ENCODE data around the gene CACUL1.
A peak's percentile ranks its signal among the peaks of the same experiment; 100 is the strongest.
"Not testable (repeated sequence)": the region's sequence is repeated elsewhere in the genome, so short reads cannot be mapped to it uniquely, and the experiment has no call there.

The CACUL1 gene

GRCh38 chr10:118752409-118752808 is 2.4 kb downstream of the CACUL1 start:
- H3K36me3 ChIP-seq (ENCODE audit: insufficient read depth, low read length): no peaks in the 10 kb centered on the region
- H3K79me2 ChIP-seq (ENCODE audit: control insufficient read depth, insufficient read depth, low read length, unreplicated experiment): peaks cover 64% of the 10 kb centered on the region
- H3K27ac ChIP-seq (ENCODE audit: low read depth, low read length): no peak overlapping the region
- no peaks in the 10 kb centered on the region for H3K27me3 ChIP-seq (ENCODE audit: insufficient read depth, low read length)
- no peak overlapping the region for H2AFZ ChIP-seq (ENCODE audit: low read length, unreplicated experiment)
- H3K4me3 ChIP-seq (ENCODE audit: low read depth, low read length): peak overlapping the region; percentile 76
- H3K4me1 ChIP-seq (ENCODE audit: control insufficient read depth, insufficient read depth, low read length, unreplicated experiment): peaks cover 14% of the 10 kb centered on the region

GRCh38 chr10:118751265-118751664 is 3.5 kb downstream of the CACUL1 start:
- Histone ChIP-seq H2AFZ (ENCODE audit: low read length, unreplicated experiment) (no peak overlapping the region), H3K4me3 (ENCODE audit: low read depth, low read length) (no peak overlapping the region), H3K27ac (ENCODE audit: low read depth, low read length) (no peak overlapping the region), H3K36me3 (ENCODE audit: insufficient read depth, low read length) (no peaks in the 10 kb centered on the region), H3K4me1 (ENCODE audit: control insufficient read depth, insufficient read depth, low read length, unreplicated experiment) (peaks cover 15% of the 10 kb centered on the region), H3K27me3 (ENCODE audit: insufficient read depth, low read length) (no peaks in the 10 kb centered on the region), H3K79me2 (ENCODE audit: control insufficient read depth, insufficient read depth, low read length, unreplicated experiment) (peaks cover 75% of the 10 kb centered on the region)

- H3K27ac ChIP-seq (ENCODE audit: low read depth, low read length): no peak overlapping the region
- peaks cover 93% of the 10 kb centered on the region for H3K79me2 ChIP-seq (ENCODE audit: control insufficient read depth, insufficient read depth, low read length, unreplicated experiment)
- peaks cover 40% of the 10 kb centered on the region for H3K4me1 ChIP-seq (ENCODE audit: control insufficient read depth, insufficient read depth, low read length, unreplicated experiment)
- H3K4me3 ChIP-seq (ENCODE audit: low read depth, low read length): no peak overlapping the region
- no peak overlapping the region for H2AFZ ChIP-seq (ENCODE audit: low read length, unreplicated experiment)
- H3K36me3 ChIP-seq (ENCODE audit: insufficient read depth, low read length): no peaks in the 10 kb centered on the region
- no peaks in the 10 kb centered on the region for H3K27me3 ChIP-seq (ENCODE audit: insufficient read depth, low read length)
These were observed 6.7 kb downstream of the CACUL1 start for GRCh38 chr10:118748041-118748440.

- Histone ChIP-seq H3K27me3 (ENCODE audit: insufficient read depth, low read length) (no peaks in the 10 kb centered on the region), H3K36me3 (ENCODE audit: insufficient read depth, low read length) (no peaks in the 10 kb centered on the region), H3K79me2 (ENCODE audit: control insufficient read depth, insufficient read depth, low read length, unreplicated experiment) (peaks cover 93% of the 10 kb centered on the region), H3K27ac (ENCODE audit: low read depth, low read length) (no peak overlapping the region), H3K4me3 (ENCODE audit: low read depth, low read length) (no peak overlapping the region), H2AFZ (ENCODE audit: low read length, unreplicated experiment) (no peak overlapping the region), H3K4me1 (ENCODE audit: control insufficient read depth, insufficient read depth, low read length, unreplicated experiment) (peaks cover 44% of the 10 kb centered on the region)
These were observed 8.5 kb downstream of the CACUL1 start for GRCh38 chr10:118746246-118746645.

- H3K27me3 ChIP-seq (ENCODE audit: insufficient read depth, low read length): no peaks in the 10 kb centered on the region
- H3K4me3 ChIP-seq (ENCODE audit: low read depth, low read length): no peak overlapping the region
- H3K79me2 ChIP-seq (ENCODE audit: control insufficient read depth, insufficient read depth, low read length, unreplicated experiment): peaks cover 93% of the 10 kb centered on the region
- no peak overlapping the region for H2AFZ ChIP-seq (ENCODE audit: low read length, unreplicated experiment)
- no peaks in the 10 kb centered on the region for H3K36me3 ChIP-seq (ENCODE audit: insufficient read depth, low read length)
- H3K27ac ChIP-seq (ENCODE audit: low read depth, low read length): peak overlapping the region; percentile 16
- peaks cover 44% of the 10 kb centered on the region for H3K4me1 ChIP-seq (ENCODE audit: control insufficient read depth, insufficient read depth, low read length, unreplicated experiment)
These were observed 9.7 kb downstream of the CACUL1 start for GRCh38 chr10:118745056-118745455.

GRCh38 chr10:118744346-118744918 is 10.3 kb downstream of the CACUL1 start:
- Histone ChIP-seq H3K4me1 (ENCODE audit: control insufficient read depth, insufficient read depth, low read length, unreplicated experiment) (peaks cover 44% of the 10 kb centered on the region), H3K4me3 (ENCODE audit: low read depth, low read length) (0 out of 2 replicates have a peak overlapping the region, but pooled peaks have one; percentile 16), H3K27ac (ENCODE audit: low read depth, low read length) (peak overlapping the region; percentile 16), H3K79me2 (ENCODE audit: control insufficient read depth, insufficient read depth, low read length, unreplicated experiment) (peaks cover 94% of the 10 kb centered on the region)
- not testable (repeated sequence) for H2AFZ ChIP-seq (ENCODE audit: low read length, unreplicated experiment); H3K36me3 ChIP-seq (ENCODE audit: insufficient read depth, low read length); H3K27me3 ChIP-seq (ENCODE audit: insufficient read depth, low read length)

GRCh38 chr10:118742782-118743181 is 12.0 kb downstream of the CACUL1 start:
- no peaks in the 10 kb centered on the region for H3K36me3 ChIP-seq (ENCODE audit: insufficient read depth, low read length)
- H3K4me3 ChIP-seq (ENCODE audit: low read depth, low read length): 0 out of 2 replicates have a peak overlapping the region, but pooled peaks have one; percentile 6
- peaks cover 94% of the 10 kb centered on the region for H3K79me2 ChIP-seq (ENCODE audit: control insufficient read depth, insufficient read depth, low read length, unreplicated experiment)
- no peaks in the 10 kb centered on the region for H3K27me3 ChIP-seq (ENCODE audit: insufficient read depth, low read length)
- H3K27ac ChIP-seq (ENCODE audit: low read depth, low read length): peak overlapping the region; percentile 31
- H2AFZ ChIP-seq (ENCODE audit: low read length, unreplicated experiment): no peak overlapping the region
- peaks cover 44% of the 10 kb centered on the region for H3K4me1 ChIP-seq (ENCODE audit: control insufficient read depth, insufficient read depth, low read length, unreplicated experiment)

- Histone ChIP-seq H2AFZ (ENCODE audit: low read length, unreplicated experiment) (no peak overlapping the region), H3K79me2 (ENCODE audit: control insufficient read depth, insufficient read depth, low read length, unreplicated experiment) (peaks cover 94% of the 10 kb centered on the region), H3K27ac (ENCODE audit: low read depth, low read length) (no peak overlapping the region), H3K27me3 (ENCODE audit: insufficient read depth, low read length) (no peaks in the 10 kb centered on the region), H3K4me1 (ENCODE audit: control insufficient read depth, insufficient read depth, low read length, unreplicated experiment) (peaks cover 44% of the 10 kb centered on the region), H3K4me3 (ENCODE audit: low read depth, low read length) (no peak overlapping the region), H3K36me3 (ENCODE audit: insufficient read depth, low read length) (no peaks in the 10 kb centered on the region)
These were observed 12.7 kb downstream of the CACUL1 start for GRCh38 chr10:118742032-118742431.

- H3K4me1 ChIP-seq (ENCODE audit: control insufficient read depth, insufficient read depth, low read length, unreplicated experiment): peaks cover 18% of the 10 kb centered on the region
- H3K4me3 ChIP-seq (ENCODE audit: low read depth, low read length): no peak overlapping the region
- no peak overlapping the region for H3K27ac ChIP-seq (ENCODE audit: low read depth, low read length)
- H3K79me2 ChIP-seq (ENCODE audit: control insufficient read depth, insufficient read depth, low read length, unreplicated experiment): peaks cover 94% of the 10 kb centered on the region
- H3K36me3 ChIP-seq (ENCODE audit: insufficient read depth, low read length): no peaks in the 10 kb centered on the region
- H2AFZ ChIP-seq (ENCODE audit: low read length, unreplicated experiment): no peak overlapping the region
- no peaks in the 10 kb centered on the region for H3K27me3 ChIP-seq (ENCODE audit: insufficient read depth, low read length)
These were observed 16.4 kb downstream of the CACUL1 start for GRCh38 chr10:118738406-118738805.

GRCh38 chr10:118737603-118738302 is 17.0 kb downstream of the CACUL1 start:
- H3K79me2 ChIP-seq (ENCODE audit: control insufficient read depth, insufficient read depth, low read length, unreplicated experiment): peaks cover 93% of the 10 kb centered on the region
- no peak overlapping the region for H2AFZ ChIP-seq (ENCODE audit: low read length, unreplicated experiment)
- H3K36me3 ChIP-seq (ENCODE audit: insufficient read depth, low read length): no peaks in the 10 kb centered on the region
- peaks cover 12% of the 10 kb centered on the region for H3K4me1 ChIP-seq (ENCODE audit: control insufficient read depth, insufficient read depth, low read length, unreplicated experiment)
- H3K4me3 ChIP-seq (ENCODE audit: low read depth, low read length): no peak overlapping the region
- H3K27me3 ChIP-seq (ENCODE audit: insufficient read depth, low read length): no peaks in the 10 kb centered on the region
- H3K27ac ChIP-seq (ENCODE audit: low read depth, low read length): no peak overlapping the region

- Histone ChIP-seq H3K79me2 (ENCODE audit: control insufficient read depth, insufficient read depth, low read length, unreplicated experiment) (peaks cover 96% of the 10 kb centered on the region), H3K4me3 (ENCODE audit: low read depth, low read length) (no peak overlapping the region), H3K4me1 (ENCODE audit: control insufficient read depth, insufficient read depth, low read length, unreplicated experiment) (no peaks in the 10 kb centered on the region), H3K27me3 (ENCODE audit: insufficient read depth, low read length) (no peaks in the 10 kb centered on the region), H3K27ac (ENCODE audit: low read depth, low read length) (no peak overlapping the region), H2AFZ (ENCODE audit: low read length, unreplicated experiment) (no peak overlapping the region), H3K36me3 (ENCODE audit: insufficient read depth, low read length) (no peaks in the 10 kb centered on the region)
These were observed 19.5 kb downstream of the CACUL1 start for GRCh38 chr10:118735294-118735693.
